Ureter (tissue), 1 donor: ENCODE data around the gene FIGNL1. TPM values are rescaled to one million over a fixed set of nuclear protein-coding genes. Genes with fewer than 3 reads are reported as not detected.

ENCODE experiments used
- DNase-seq: peaks from one replicate; pipeline ENCODE4 v3.0.0-alpha.2; 2020; ENCODE audit warnings: low spot score
- total RNA-seq: library from RNA; stranded (reverse); gene quantifications from one replicate; pipeline ENCODE4 v1.2.4, GENCODE V29; 2023
- donor health status: DM: yes; HTN: yes; CAD: no.

FIGNL1 gene
- total RNA-seq, 1 donor from 2014 or later = 8.8 TPM

- no peak for DNase-seq
Observed at GRCh38 chr7:50397320-50397970, 52.7 kb downstream of the FIGNL1 start.

- DNase-seq = no peak
Observed at GRCh38 chr7:50396856-50397255, 53.3 kb downstream of the FIGNL1 start.

- no peak for DNase-seq
Observed at GRCh38 chr7:50394315-50394714, 55.8 kb downstream of the FIGNL1 start.

Other genes starting within 250 kb of the FIGNL1 start
- gene IKZF1, start 145.6 kb downstream of the FIGNL1 start, total RNA-seq = 15.2 TPM
- not detected for gene DDC, start 115.1 kb upstream of the FIGNL1 start, total RNA-seq